Mesothelial cell of epicardium (in vitro differentiated cells): ENCODE data around the gene SBF2. TPM values are rescaled to one million over a fixed set of nuclear protein-coding genes. Genes with fewer than 3 reads are reported as not detected.
A peak's percentile ranks its signal among the peaks of the same experiment; 100 is the strongest.

Experiments used
- DNase-seq, 2 experiments: peaks; one replicate each; pipeline ENCODE4 v3.0.0; 2021; ENCODE audit warnings: low spot score in 2 of 2; ENCODE audit not compliant: unreplicated experiment in 2 of 2
- H3K27ac Mint-ChIP-seq: 2 replicates; pipeline ENCODE4 v1.8.0; 2021; ENCODE audit warnings: mixed read lengths
- H3K27me3 Mint-ChIP-seq: 2 replicates; pipeline ENCODE4 v1.8.0; 2021; ENCODE audit warnings: low read depth, mixed read lengths
- H3K36me3 Mint-ChIP-seq: 2 replicates; pipeline ENCODE4 v1.8.0; 2021; ENCODE audit warnings: mixed read lengths
- H3K4me1 Mint-ChIP-seq: 2 replicates; pipeline ENCODE4 v1.8.0; 2021; ENCODE audit warnings: mixed read lengths
- H3K4me3 Mint-ChIP-seq: 2 replicates; pipeline ENCODE4 v1.8.0; 2021; ENCODE audit warnings: mild to moderate bottlenecking, moderate library complexity, mixed read lengths
- H3K9me3 Mint-ChIP-seq: 2 replicates; pipeline ENCODE4 v1.8.0; 2021; ENCODE audit warnings: mixed read lengths
- total RNA-seq: library from RNA; stranded (reverse); gene quantifications from 3 replicates; pipeline ENCODE4 v1.2.1, GENCODE V29; 2021
- TF ChIP-seq, protein P1 (sequence below): fragments of 200-600 bp; sonication (generic); IDR thresholded peaks from one replicate; pipeline ENCODE4 v1.5.0; 2021; ENCODE audit warnings: antibody characterized with exemption; ENCODE audit not compliant: unreplicated experiment

SBF2 gene
- total RNA-seq, 1 donor from 2014 or later = 58.4 TPM

- TF ChIP-seq, protein P1, sequence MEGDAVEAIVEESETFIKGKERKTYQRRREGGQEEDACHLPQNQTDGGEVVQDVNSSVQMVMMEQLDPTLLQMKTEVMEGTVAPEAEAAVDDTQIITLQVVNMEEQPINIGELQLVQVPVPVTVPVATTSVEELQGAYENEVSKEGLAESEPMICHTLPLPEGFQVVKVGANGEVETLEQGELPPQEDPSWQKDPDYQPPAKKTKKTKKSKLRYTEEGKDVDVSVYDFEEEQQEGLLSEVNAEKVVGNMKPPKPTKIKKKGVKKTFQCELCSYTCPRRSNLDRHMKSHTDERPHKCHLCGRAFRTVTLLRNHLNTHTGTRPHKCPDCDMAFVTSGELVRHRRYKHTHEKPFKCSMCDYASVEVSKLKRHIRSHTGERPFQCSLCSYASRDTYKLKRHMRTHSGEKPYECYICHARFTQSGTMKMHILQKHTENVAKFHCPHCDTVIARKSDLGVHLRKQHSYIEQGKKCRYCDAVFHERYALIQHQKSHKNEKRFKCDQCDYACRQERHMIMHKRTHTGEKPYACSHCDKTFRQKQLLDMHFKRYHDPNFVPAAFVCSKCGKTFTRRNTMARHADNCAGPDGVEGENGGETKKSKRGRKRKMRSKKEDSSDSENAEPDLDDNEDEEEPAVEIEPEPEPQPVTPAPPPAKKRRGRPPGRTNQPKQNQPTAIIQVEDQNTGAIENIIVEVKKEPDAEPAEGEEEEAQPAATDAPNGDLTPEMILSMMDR = no peak
- H3K4me3 Mint-ChIP-seq = no peak overlapping the region
- peaks cover 5% of the 10 kb centered on the region for H3K4me1 Mint-ChIP-seq
- peaks cover 2% of the 10 kb centered on the region for H3K27me3 Mint-ChIP-seq
- H3K9me3 Mint-ChIP-seq = peaks cover 3% of the 10 kb centered on the region
- H3K27ac Mint-ChIP-seq = no peak overlapping the region
- no peaks in the 10 kb centered on the region for H3K36me3 Mint-ChIP-seq
- no peak for DNase-seq
Observed at GRCh38 chr11:10314199-10315072, 20.4 kb upstream of the SBF2 start.

DNA sequence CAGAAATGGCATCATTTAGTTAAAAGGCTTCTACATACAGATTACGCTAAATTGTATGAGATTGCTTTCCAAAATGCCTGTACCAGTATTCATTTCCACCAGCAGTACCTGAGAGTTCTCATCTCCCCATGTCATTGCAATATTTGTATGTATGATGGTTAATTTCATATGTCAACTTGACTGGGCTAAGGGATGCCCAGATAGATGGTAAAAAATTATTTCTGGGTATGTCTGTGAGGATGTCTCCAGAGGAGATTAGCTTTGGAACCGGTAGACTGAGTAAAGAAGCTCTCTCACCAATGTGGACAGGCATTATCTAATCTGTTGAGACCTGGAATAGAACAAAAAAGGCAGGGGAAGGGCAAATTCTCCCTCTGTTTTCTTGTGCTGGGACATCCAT lies 17.8 kb upstream of the SBF2 start:
- Mint-ChIP-seq H3K27me3 (peaks cover 25% of the 10 kb centered on the region), H3K36me3 (no peaks in the 10 kb centered on the region), H3K4me1 (peaks cover 2% of the 10 kb centered on the region), H3K27ac (no peak overlapping the region), H3K9me3 (peaks cover 3% of the 10 kb centered on the region), H3K4me3 (no peak overlapping the region)
- DNase-seq = no peak
- TF ChIP-seq, protein P1 = no peak

DNA sequence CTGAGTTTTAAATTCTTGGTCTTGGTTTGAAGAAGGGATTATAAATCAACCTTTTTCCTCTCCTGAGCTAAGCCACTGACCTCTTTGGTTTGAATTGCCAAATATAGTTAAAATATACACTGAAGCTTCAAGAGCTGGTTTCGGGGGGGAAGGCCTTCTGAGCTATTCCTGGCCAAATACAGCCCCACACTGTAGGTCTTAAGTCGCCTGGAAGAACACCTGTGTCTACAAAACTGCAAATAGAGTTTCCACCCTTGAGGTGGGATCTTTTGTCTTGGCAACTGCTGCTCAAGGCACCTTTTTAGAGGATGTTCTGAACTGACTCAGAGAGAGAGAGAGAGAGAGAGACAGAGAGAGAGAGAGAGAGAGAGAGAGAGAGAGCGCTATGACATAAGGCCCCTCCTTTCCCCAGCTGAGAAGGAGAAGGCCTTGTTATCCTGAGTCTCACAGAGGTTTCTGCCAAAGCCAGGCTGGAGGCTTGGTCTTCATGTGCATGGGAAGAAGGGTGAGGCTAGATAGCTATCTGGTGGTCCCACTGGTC lies 16.4 kb upstream of the SBF2 start:
- H3K4me3 Mint-ChIP-seq = no peak overlapping the region
- TF ChIP-seq, protein P1 = no peak
- peaks cover 38% of the 10 kb centered on the region for H3K27me3 Mint-ChIP-seq
- H3K9me3 Mint-ChIP-seq = peaks cover 3% of the 10 kb centered on the region
- no peak overlapping the region for H3K27ac Mint-ChIP-seq
- H3K4me1 Mint-ChIP-seq = peaks cover 14% of the 10 kb centered on the region
- DNase-seq = no peak
- no peaks in the 10 kb centered on the region for H3K36me3 Mint-ChIP-seq

DNA sequence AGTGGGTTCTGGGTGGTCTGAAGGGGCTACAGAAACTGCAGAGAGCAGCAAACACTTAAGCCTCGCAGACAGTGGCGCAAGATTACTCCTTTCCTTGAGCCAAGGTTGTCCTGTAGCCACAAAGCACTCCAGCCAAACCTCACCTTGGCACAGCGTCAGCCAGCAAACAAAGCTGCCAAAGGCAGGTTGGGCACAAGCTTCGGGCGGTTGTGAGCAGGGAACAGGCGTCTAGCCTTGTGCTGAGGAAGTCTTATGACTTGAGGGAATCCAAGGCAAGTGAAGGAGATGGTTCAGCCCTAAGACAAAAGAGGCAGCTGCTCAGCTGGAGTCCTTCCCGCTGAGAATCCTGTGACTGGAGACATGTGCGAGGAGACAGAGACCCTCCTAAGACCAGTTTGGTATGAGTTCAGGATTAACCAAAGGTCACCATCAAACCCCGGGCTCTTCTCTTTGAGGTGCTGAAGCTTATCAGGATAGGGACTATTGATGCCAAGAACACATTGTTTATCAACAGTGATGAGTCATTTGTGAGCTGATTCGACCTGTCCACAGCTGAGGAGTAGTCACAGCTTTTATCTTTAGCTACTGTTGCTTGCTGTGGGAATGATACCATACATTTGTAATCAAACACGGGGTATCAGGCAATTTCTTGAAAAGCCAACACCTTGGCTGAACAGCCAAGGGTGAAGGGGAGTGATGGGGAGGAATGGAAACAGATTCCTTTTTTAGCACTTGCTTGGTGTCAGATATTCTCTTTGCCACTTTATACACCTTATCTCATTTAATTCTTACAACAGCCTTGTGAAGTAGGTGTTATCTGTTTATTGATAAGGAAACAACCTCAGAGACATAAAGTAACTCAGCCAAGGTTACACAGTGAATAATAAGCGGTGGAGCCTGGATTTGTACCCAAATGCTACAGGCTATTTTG lies 15.4 kb upstream of the SBF2 start:
- peaks cover 14% of the 10 kb centered on the region for H3K4me1 Mint-ChIP-seq
- peaks cover 3% of the 10 kb centered on the region for H3K9me3 Mint-ChIP-seq
- H3K4me3 Mint-ChIP-seq = peak overlapping the region; percentile 15
- TF ChIP-seq, protein P1 = no peak
- H3K36me3 Mint-ChIP-seq = no peaks in the 10 kb centered on the region
- no peak for DNase-seq
- peaks cover 40% of the 10 kb centered on the region for H3K27me3 Mint-ChIP-seq
- no peak overlapping the region for H3K27ac Mint-ChIP-seq

- DNase-seq = no peak
- H3K27ac Mint-ChIP-seq = no peak overlapping the region
- peaks cover 3% of the 10 kb centered on the region for H3K9me3 Mint-ChIP-seq
Observed at GRCh38 chr11:10308201-10308954, 14.4 kb upstream of the SBF2 start.

More at GRCh38 chr11:10308201-10308954, 14.4 kb upstream of the SBF2 start:
- Mint-ChIP-seq H3K27me3 (peaks cover 43% of the 10 kb centered on the region), H3K4me1 (peaks cover 22% of the 10 kb centered on the region), H3K4me3 (peak overlapping the region; percentile 97), H3K36me3 (no peaks in the 10 kb centered on the region)
- TF ChIP-seq, protein P1 = no peak
